SKM-1 (cell line): ENCODE measurements around the gene STX18.
"Not testable (repeated sequence)": the region's sequence is repeated elsewhere in the genome, so short reads cannot be mapped to it uniquely, and the experiment has no call there.

Experiments
- DNase-seq: peaks from one replicate; lab custom pipeline; 2025; ENCODE audit not compliant: unreplicated experiment; lab: John Stamatoyannopoulos, UW

STX18 gene

DNA sequence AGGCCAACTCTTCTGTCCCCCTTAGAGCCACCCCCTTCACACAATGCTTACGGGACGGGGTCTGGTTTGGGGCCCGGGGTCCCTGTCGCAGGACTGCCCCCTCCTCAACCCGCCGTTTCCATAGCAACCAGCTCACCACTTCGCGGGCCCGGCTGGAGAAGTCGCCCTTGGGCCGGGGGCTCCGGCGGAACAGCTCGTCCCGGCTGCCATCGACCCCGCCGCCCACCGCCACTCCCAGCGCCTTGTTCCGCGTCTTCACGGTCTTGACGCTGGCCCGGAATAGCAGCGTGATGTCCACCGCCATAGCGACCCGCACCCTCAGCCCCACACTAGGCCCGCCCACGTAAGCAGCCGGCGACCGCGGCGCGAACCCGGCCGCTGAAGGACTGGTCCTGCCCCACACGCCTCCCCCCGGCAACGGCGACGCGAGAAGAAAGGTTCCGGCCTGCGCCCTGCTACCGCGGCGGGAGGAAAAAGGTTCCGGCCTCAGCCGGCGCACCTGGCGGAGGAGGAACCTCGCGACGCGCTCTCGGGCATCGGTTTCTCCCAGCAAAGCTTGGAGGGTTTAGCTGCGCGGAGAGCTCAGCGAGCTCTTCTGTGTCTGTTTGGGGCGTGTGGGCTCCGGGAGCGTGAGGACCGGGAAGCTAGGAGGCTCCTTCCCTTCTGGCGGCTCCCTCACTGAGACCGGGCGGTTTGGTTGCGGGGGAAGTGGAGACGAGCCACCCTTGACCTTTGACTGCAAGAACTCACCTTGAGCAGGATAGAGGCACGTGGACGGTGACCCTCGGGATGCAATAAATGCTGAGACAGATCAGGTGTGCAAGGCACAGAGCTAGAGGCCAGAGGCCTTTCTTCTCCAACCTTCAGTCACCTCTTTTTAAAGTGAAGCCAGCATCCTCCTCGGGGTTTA, at the start of gene STX18:
Gene STX18 (minus strand): TSS at position 388 of the 910 bp plus-strand sequence. CDS start 84 bp downstream, at position 304.
- peak; percentile 93 for DNase-seq

DNA sequence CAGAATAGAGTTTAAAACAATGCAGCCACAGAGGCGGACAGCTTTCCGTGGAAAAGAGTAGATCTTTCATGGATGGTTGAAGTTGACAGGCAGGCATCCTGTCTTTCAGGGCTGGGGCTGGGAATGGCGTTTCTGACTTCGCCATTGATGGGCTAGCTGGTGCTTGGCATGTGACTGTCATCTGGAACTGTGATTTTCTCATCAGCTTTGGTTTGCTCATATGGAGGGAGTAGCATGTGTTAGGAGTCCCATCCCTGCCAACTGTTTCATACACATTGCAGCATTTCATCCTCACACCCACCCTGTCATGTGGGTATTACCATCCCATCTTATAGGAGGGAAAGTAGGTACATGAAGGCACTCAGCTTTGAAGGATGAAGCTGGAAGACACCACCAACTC, 49.2 kb upstream of the STX18 start:
- no peak for DNase-seq

DNA sequence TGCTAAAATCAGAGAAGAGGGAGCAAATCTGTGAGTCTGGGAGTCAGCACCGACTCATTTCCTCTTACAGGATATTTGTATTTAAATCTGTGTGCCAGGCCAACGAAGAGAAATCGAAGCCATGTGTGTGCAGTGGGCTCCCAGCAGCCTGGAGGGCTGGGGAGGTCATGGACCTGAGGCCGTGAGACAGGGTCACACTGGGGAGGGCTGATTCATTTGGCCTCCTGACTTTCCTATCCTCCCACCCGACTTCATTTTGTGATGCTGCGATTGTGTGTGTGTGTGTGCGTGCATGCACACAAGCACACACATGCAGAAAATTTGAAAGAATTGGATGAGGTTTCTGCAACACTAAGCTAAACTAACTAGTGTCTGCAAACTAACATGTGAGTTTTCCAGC, 48.7 kb upstream of the STX18 start:
- DNase-seq: no peak

DNA sequence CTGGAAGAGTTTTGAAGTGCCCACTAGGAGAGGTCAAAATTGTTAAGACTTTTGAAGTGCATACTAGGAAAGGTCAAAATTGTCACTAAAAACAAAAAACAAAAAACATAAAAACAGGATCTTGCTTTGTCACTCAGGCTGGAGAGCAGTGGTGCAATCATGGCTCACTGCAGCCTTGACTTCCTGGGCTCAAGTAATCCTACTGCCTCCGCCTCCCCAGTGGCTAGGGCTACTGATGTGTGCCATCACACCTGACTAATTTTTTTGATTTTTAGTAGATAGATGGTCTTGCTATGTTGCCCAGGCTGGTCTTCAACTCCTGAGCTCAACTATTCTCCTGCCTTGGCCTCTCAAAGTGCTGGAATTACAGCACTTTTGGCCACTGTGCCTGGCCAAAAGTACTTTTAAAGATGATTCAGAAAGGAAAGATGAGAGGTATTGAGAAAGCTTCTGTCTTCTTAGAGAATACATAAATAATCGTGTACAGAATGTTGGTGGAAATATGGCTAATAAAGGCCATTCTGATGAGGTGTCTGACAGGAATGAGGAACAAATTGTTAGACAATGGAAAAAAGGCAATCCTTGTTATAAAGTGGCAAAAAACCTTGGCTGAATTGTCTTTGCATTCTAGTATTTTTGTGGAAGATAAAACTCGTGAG, 43.3 kb upstream of the STX18 start:
- DNase-seq: no peak

DNA sequence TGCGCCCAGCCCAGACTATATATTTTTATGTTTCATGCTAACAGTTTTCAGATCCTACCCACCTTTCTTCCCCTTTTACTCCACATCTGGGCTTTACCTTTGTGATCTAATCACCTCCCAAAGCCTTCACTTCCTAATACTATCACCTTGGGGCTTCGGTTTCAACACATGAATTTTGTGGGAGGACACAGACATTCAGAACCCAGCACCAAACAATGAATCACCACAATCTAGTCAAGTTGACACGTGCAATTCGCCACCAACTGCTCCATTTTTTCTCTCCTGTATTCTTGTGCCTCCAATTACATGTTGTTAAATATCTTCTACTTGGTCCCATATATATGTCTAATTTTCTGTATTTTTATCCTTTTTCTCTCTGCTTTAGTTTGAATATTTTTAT, 41.8 kb upstream of the STX18 start:
- no peak for DNase-seq

DNA sequence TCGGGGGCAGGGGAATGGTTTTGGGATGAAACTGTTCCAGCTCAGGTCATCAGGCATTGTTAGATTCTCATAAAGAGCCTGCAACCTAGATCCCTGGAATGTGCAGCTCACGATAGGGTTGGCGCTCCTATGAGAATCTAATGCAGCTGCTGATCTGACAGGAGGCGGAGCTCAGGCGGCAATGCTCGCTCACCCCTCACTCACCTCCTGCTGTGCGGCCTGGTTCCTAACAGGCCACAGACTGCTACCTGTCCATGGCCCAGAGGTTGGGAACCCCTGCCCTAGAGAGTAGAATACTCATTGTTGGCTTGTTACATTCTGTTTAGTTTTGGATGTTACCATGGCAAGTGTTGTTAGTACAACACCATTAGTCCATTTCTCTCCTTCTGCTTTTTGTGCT, 40.8 kb upstream of the STX18 start:
- DNase-seq: no peak

DNA sequence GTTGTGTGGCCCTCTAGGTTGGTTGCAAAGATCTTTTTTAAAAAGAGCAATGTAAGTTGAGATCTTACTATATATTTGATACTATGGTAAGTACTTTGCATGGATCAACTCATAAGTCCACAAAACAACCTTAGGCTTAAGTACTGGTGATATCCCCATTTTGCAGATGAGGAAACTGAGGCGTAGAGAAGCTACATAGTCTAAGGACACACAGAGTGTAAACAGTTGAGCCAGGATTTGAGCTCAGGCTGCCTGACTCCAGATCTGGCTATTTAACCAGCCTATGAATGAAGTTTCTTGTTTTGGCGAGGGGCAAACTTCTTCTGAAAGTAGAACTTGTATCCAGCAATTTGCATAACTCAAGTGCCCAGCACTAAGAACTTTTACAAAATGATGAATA, 38.6 kb upstream of the STX18 start:
- DNase-seq: no peak

DNA sequence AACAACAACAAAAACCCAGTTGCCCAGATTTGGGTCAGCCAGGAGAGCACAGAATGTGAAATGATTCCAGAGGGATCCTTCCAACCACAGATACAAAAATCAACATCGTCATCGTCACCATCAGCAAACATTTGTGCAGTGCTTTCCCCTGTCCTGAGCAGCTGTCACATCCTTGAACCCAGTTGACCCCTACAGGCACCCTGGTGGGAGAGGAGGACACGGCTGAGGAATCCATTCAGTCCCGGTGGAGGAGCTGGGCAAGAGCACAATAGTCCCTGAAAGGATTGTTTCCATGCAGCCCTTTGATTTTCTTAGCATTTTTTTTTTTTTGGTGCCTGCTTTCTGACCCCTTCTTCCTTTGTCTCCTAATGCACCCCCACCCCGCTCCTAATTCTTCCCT, 37.1 kb upstream of the STX18 start:
- no peak for DNase-seq

DNA sequence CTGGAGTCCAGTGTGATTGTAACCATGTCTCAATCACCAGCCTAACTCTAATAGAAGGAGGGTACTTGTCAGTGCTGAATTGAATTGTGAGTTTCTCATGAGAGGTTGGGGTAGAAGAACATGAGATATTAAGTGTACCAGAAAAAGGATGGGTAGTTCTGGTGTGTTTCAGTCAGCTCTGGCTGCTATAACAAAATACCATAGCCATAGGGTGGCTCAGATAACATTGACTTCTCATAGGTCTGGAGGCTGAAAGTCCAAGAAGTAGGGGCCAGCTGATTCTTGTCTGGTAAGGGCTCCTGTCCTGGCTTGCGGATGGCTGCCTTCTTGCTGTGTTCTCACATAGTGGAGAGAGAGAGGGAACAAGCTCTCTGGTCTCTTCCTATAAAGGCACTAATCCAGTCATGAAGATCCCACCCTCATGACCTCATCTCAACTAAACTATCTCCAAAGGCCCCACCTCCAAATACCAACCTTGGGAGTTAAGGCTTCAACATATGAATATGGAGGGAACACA, 35.6 kb upstream of the STX18 start:
- no peak for DNase-seq

DNA sequence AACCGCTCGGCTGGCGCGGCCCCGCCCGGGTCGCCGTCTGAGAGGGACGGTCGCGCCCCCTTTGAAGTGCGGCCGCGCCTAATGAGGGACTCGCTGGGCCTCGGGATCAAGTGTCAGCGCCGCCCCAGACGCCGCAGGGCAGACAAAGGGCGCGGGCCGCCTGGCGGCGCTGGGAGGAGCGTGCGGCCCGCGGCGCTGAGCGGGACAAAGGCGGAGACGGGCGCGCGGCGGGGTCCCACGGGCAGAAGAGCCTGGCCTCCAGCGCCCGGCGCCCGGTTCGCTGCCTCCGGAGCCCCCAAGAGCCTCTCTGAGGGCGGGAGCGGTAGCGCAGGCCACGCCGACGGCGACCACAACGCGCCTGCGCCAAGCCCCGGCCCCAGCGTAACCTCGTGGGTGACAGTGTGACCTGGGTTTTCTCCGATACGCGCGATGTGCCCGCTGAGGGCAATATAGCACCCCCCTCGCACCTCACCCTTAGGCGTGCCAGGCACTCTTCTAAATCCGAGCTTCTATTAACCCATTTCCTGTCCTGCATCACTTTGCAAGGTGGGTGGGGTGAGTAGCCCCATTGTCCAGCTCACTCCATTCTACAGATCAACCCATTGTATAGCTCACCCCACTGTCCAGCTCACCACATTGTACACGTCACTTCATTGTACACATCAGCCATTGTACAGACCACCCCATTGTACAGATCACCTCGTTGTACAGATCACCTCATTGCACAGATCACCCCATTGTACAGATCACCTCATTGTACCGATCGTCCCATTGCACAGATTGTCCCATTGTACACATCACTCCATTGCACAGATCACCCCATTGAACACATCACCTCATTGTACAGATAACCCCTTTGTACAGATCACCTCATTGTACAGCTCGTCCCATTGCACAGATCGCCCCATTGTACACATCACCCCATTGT, 33.7 kb upstream of the STX18 start:
- no peak for DNase-seq

DNA sequence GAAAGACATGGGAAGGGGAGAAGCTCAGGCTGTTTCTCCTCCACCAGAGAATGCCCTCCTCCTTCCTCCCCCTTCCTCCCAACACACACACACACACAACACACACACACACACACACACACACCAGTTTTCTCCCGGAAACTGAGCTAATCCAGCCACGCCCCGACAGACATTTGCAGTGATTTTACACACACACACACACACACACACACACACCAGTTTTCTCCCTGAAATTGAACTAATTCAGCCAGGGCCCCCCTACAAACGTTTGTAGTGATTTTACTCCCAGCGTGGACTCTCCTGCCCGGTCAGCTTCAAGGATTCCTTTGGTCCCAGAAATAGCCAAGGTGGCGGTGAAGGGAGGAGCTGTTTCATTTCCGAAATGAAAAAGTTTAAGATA, 32.9 kb upstream of the STX18 start:
- DNase-seq: no peak

DNA sequence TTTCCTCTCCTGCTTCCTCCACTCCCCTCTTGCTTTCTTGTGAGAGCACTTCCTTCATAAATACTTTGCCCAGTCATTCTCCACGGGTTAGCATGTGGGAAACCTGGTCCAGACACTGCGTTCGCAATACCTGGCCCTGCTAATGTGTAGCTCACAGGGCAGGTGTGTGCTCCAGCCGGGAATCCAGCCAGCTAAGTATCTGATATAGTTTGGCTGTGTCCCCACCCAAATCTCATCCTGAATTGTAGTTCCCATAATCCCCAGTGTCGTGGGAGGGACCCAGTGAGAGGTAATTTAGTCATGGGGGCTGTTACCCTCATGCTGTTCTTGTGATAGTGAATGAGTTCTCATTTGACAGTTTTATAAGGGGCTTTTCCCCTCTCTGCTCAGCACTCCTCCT, 32.2 kb upstream of the STX18 start:
- no peak for DNase-seq

DNA sequence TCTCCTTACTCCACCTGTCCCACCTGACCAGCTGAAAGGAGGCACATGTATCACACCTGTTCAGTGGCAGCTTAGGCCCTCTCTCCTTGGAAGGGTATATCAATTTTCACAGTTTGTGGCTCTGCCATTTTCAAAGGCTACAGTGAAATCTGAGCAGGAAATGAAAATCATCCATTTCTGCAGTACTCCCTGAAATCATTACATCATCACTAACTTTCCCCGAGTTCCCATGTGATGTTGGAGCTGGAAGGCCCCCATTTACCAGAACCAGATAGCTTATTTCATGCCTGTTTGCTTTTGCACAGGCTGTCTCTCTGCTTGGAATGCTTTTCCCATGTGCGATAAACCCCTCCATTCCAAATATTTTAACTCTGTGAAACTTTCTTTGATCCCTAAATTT, 31.0 kb upstream of the STX18 start:
- no peak for DNase-seq

DNA sequence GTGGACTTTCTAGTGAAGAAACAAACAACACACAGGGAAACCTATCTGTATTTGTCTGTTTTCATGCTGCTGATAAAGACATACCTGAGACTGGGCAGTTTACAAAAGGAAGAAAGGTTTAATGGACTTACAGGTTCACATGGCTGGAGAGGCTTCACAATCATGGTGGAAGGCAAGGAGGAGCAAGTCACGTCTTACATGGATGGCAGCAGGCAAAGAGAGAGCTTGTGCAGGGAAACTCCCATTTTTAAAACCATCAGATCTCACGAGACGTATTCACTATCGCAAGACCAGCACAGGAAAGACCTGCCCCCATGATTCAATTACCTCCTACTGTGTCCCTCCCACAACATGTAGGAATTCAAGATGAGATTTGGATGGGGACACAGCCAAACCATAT, 28.0 kb upstream of the STX18 start:
- not testable (repeated sequence) for DNase-seq

DNA sequence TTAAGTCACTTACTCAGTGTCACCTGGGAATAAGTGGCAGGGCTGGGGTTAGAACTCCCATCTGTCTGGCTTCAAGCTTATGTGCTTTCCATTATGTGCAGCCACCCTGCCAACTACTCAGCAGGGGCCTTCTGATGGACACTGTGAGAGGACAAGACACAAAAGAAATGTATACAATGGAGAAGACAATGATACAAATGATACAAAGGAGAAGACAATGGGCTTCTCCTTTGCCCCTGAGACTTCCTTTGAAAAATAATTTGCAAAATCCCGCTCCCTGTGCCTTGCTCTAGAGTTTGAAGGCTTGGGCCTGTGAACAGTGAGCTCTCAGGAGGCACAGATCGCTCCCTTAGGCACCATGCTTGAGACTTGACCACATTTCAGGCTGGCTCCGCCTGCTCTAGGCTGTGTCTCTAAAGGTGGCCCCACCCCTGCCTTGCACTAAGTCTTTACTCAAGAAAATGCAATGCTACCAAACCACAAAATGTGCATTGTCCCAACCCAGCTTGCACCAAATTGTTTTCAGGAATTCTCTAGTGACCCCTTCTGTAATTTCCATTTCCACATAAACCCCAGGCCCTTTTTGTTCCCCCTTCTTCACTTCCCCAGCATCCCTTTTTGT, 27.1 kb upstream of the STX18 start:
- no peak for DNase-seq

DNA sequence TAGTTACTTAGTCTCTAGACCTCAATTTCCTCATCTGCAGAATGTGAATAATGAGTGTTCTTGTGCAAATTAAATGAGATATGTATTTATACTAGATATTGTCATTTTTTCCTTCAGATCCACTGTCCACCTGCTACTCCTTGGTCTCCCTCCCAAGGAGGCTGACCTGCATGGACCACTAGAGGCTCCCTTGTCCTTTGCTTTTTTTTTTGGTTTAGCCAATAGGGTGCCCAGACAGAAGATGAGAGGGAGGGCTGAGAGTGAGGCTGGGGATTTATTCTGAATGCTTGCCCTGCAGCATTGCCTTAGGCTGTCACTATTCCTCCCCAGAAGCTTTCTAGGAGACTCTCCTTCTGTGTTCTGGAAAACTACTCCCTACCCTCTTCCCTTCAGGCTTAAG, 24.5 kb upstream of the STX18 start:
- not testable (repeated sequence) for DNase-seq

DNA sequence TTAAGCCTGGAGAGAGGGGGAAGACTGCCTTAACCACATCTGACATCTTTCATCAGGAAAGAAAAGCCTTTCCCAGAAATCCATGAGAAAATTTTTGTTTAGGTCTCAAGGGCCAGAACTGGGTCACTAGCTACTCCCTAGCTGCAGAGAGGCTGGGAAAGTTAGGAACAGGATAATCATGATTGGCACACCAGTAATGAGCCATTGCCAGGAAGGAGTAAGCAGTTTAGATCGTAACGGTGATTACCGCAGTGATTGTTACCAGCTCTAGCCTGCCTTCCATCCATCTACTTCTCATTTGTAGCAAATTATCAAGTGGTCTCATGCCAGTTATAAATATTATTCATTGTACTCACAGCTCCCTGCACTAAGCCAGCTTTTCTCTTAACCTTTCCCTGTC, 22.7 kb upstream of the STX18 start:
- DNase-seq: no peak

DNA sequence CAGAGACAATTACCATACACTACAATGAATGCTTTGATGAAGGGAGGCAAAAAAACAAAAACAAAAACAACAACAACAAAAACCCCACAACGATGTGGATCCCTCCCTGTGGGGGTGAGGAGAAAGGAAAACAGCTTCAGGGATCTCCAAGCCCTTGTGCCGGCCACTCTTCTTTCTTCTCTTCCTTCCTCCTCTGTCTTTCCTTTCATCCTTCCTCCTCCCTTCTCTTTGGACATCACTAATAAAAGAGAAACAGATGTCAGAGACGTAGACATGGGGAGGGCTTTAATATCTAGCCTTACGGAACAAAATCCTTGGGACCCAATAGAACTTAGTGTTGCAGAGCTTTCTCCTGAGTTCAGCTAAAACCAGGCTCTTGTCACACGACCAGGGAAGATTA, 18.8 kb upstream of the STX18 start:
- no peak for DNase-seq

DNA sequence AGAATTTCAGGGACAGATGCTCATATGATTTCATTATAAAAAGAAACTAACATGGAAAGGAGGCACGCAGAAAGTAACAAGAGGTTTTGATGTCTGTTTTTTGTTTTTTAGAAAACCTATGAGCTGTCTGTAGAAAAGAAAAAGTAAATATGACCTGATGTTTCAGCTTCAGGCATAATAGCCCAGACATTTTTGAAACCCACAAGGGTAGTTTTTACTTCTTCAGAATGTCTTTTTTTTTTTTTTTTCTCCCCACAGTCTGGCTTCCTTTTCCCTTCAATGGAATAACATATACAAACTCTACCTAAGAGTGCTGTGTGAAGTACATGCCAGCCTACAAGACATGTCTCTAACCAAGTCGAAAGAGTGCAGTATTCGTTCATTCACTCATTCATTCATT, 18.3 kb upstream of the STX18 start:
- no peak for DNase-seq

DNA sequence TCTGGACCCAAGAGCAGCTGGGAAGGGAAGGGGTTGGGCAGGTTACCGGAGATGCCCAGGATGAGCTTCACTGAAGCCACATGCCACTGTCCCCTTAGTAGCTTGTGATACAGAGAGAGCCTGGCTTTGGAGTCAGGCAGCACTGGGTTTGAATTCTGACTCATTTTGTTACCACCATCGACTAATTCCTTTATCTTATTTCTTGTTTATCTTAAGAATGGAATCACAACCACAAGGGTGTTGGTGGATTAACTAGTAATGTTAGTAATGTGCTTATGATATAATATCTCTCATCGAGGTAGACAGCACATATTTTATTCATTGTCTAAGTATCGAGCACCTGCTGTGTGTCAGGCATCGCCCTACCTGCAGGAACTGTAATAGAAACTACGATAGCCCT, 17.7 kb upstream of the STX18 start:
- DNase-seq: no peak

DNA sequence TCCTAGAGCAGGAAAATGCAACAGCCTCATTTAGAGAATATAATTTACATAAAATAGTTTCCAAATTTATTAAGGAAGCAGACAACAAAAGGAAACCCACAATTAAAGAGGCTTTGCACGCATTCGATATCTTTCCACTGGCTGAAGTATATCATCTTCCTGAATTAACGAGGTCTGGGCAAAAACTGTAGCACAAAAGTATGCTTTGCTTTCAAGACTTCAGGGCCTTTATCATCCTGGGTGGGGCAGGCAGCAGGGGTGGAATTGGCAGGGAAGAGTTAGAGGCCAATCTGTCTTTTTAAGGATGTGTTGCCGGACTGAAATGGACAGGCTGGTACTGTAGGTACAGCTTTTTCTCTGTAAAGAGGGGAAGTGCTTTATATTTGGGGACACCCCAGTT, 17.0 kb upstream of the STX18 start:
- no peak for DNase-seq
